HG03575 (cell line): ENCODE results near the gene POLR3C.
"Not testable (repeated sequence)": the region's sequence is repeated elsewhere in the genome, so short reads cannot be mapped to it uniquely, and the experiment has no call there.

Experiments used
- ATAC-seq: cut with Tn5 transposase; IDR thresholded peaks from one replicate; pipeline ENCODE4 v1.9.1; 2021; ENCODE audit not compliant: unreplicated experiment, insufficient number of reproducible peaks, low FRiP score; ENCODE audit errors: extremely low read depth

POLR3C gene, protein sequence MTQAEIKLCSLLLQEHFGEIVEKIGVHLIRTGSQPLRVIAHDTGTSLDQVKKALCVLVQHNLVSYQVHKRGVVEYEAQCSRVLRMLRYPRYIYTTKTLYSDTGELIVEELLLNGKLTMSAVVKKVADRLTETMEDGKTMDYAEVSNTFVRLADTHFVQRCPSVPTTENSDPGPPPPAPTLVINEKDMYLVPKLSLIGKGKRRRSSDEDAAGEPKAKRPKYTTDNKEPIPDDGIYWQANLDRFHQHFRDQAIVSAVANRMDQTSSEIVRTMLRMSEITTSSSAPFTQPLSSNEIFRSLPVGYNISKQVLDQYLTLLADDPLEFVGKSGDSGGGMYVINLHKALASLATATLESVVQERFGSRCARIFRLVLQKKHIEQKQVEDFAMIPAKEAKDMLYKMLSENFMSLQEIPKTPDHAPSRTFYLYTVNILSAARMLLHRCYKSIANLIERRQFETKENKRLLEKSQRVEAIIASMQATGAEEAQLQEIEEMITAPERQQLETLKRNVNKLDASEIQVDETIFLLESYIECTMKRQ

DNA sequence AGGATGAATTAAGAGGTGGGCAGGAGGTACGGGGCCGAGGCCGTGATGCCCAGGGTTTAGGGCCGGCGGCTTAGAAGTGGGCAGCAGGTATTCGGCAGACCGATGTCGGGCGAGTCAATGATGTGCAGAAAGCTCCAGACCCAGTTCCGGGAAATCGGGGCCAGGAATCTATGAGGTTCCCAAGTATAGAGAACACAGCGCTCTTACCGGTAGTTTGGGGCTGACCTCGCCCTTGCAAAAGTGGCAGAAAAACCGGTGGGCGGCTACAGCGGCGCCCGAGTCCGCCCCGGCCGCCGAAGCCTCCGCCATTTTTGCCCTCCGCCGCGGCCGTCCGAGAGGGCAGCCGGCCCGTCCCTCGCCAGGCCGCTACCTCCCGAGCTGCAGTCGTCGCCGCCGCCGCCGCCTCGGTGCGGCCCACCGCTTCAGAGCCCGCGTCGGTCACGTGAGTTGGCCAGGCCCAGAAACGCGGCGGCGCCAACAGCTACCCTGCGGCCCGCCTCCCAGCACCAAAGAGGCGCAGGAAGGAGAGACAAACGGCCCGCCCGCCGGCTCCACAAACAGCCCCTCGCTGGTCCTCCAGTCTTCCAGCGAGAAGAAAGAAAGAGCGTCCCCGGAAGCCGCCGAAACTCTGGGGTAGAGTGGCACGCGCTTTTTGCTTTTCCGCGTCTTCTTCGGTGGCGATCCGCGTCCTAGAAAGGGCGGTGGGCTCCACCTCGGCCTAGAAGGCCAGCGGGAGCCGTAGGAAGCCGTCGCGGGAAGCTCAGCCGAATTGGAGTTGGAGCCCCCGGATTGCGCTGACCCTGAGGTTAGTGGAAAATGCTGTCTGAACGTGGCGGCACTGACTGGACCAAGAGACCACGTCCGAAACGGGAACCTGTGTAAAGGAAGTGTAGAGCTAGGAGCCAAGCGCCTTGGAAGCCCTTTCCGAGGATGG is at the start of gene POLR3C, which contains the start of gene RNF115:
Gene POLR3C, plus strand, starts transcription at position 636 of the 934 bp plus-strand sequence. CDS start 1,577 bp downstream, outside the sequence.
Gene RNF115, minus strand, starts transcription at position 531 of the 934 bp plus-strand sequence. Its CDS starts 222 bp downstream, at position 309.
- no peak for ATAC-seq

DNA sequence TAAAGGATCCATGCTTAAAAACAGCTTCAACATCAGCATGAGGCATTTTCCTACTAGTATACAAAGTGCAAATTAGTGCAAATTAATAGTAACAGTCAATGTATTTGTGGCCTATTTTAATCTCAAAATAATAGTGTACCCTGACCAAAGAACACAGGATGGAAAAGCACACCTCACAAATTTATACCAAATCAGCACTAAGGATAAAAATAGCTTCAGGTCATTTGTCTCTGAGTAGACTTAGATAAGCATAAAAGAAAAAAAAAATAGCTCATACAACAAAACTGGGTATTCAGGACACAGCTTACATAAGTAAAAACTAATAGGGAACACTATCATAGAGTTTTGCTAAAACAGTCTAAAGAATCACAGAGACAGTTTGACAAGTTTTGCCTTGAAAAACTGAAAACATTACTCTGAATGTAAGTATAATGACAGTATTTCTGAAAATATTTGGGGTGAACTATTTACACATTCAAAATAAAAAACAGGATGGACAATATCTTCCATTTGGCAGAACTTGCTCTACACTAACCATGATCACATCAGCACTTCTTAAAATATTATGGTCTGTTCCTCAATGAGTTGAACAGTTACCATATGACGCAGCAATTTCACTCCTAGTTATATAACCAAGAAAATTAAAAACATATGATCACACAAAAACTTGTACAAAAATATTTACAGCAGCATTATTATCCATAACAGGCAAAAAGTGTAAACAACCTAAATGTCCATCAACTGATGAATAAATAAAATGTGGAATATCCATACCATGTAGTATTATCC is 46.4 kb upstream of the POLR3C start:
- ATAC-seq: no peak

DNA sequence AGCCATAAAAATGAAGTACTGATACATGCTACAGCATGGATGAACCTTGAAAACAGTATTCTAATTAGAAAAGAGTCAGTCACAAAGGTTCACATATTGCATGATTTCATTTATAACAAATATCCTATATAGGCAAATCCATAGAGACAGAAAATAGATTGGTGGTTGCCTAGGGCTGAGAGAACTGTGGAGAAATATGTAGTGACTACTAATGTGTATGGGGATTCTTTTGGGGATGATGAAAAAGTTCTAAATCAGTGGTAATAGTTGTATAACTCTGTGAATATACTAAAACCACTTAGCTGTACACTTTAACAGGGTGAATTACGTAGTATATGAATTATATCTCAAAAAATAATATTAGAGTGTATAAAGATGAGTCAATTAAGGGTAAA is 45.9 kb upstream of the POLR3C start:
- no peak for ATAC-seq

DNA sequence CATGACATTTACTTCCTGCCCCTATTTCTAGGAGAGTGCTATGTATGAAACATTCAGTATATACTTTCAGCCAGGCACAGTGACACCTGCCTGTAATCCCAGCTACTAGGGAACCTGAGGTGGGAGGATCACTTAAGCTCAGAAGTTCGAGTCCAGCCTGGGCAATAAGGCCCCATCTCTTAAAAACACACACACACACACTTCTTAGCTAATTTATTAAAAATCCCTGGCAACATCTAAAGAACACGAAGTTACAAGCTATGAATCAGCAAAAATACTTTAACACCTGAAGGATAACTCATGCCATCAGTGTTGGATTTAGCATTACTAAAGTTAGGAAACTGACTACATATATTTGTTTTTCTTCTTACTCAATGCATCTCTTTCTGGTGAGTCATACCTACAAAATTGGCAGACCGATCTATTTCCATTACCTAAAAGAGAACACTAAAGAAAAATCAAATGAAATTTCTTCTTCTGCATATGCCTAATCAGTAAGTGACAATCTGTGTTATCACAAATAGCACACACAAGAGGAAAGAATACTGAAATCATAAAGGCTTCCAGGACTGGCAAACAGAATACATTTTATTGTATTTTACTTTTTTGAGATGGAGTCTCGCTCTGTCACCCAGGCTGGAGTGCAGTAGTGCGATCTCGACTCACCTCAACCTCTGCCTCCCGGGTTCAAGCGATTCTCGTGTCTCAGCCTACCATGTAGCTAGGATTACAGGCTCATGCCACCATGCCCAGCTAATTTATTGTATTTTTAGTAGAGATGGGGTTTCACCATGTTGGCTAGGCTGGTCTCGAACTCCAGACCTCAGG is 41.5 kb upstream of the POLR3C start:
- ATAC-seq: no peak

DNA sequence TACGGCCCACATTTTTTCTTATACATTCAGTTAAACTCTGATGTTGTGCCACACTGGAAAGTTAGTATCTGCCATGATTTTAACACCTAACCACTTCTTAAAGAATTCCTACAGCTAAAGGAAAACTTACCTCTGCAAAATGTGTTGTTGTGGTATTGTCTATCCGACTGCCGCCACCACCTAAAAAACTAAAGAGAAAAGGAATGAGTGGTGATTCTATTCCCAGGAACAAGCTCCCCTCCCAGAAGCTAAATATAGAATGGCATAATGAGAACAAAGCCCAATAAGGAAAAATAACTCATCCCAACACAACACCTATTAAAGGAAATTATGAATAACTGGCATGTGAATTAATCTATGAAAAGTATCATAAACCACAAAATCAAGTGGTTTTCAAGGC is 39.6 kb upstream of the POLR3C start:
- no peak for ATAC-seq

GRCh38 chr1:145785547-145785946 is 38.5 kb upstream of the POLR3C start:
- no peak for ATAC-seq

GRCh38 chr1:145786271-145786670 is 37.7 kb upstream of the POLR3C start:
- ATAC-seq: no peak

DNA sequence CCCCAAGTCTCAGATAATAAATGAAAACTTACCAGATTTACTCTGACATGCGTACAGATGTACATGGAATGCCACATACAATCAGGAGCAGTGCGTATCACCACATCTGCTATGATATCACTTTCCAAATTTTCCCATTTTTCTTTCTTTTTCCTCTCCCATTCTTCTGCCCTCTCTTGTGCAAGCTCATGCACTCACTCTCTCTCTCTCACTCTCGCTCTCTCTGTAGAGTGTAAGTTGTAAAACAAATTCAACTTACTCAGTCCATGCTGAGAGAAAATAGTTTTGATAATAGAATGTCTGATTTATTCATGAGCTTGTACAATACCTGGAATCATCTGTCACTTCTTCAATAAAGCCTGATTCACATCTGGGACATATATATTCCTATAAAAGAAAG is 35.4 kb upstream of the POLR3C start:
- no peak for ATAC-seq

- ATAC-seq: not testable (repeated sequence)
Observed at GRCh38 chr1:145791860-145792259, 32.1 kb upstream of the POLR3C start.

- ATAC-seq: no peak
Observed at GRCh38 chr1:145792484-145792883, 31.5 kb upstream of the POLR3C start.

DNA sequence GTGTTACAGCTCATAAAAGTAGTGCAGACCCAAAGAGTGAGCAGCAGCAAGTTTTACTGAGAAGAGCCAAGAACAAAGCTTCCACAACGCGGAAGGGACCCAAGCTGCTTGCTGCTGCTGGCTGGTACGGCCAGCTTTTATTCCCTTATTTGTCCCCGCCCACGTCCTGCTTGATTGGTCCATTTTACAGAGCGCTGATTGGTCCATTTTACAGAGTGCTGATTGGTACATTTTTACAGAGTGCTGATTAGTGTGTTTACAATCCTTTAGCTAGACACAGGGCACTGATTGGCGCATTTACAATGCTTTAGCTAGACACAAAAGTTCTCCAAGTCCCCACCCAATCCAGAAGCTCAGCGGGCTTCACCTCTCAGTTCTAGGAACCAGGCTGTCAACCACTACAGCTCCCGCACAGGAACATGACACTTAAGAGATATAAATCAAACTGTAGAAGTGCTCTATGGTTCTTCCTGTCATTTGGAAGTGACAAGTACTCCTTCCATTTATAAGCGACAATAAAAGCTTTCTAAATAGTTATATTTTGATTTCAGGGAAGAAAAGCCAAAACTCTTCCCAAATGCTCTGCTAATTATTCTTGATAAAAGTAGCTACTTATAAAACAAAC is 28.6 kb upstream of the POLR3C start:
- ATAC-seq: no peak

- no peak for ATAC-seq
Observed at GRCh38 chr1:145796753-145797152, 27.2 kb upstream of the POLR3C start.

DNA sequence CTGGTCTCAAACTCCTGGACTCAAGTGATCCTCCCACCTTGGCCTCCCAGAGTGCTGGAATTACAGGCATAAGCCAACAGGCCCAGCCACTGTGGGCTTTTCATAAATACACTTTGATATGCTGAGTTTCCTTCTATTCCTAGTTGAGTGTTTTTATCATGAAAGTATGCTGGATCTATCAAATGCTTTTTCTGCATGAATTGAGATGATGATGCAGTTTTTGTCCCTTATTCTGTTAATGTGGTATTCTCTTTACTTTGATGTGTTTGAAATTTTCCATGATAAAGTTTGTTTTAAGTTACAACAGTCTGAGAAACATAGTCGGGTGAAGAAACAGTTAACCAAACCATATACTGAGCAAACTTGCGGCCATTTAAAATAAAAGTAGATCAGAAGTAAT is 24.2 kb upstream of the POLR3C start:
- no peak for ATAC-seq

DNA sequence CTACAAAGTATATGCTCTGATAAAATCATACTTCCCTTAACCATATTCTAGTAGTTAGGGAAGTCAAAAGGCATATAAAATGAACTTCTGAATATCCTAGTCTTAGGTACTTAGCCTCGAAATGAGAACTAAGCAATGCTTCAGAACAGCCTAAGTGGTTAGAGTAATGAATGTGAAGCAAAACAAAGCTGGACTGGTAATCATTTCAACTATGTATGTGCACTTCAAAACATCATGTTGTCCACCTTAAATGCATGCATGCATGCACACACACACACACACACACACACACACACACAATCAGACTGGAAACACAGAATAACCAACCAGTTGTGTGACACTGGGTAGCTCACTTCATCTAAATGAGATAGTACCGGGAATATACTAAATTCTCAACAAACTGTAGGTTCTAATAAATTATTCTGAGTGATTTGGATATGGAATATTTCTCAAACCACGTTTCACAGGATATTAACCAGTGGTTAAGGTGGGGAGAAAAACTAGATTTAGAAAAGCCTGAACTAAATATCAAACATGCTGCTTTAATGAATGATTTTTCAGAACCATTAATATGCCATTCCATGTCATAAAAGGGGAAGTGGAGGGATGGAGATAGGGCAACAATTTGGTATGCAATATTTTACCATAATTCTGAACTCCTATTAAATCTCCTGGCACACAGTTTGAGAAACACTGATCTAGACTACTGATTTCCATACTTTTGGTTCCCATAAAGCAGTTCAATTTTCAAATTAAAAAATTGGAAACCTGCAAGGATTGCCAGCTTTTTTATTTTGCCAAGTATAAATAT is 19.6 kb upstream of the POLR3C start:
- ATAC-seq: no peak

- ATAC-seq: no peak
Observed at GRCh38 chr1:145805057-145805456, 18.9 kb upstream of the POLR3C start.

DNA sequence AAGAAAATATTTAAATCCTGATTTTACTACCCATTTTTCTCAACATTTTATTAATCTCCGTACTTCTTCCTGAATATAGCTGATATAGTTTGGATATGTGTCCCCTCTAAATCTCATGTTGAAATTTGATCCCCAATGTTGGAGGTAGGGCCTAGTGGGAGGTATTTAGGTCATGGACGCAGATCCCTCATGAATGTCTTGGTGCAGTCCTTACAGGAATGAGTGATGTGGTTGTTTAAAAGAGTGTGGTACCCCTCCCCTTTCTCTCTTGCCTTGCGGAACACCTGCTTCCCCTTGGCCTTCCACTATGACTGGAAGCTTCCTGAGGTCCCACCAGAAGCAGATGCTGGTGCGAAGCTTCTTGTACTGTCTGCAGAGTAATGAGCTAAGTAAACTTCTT is 17.6 kb upstream of the POLR3C start:
- no peak for ATAC-seq

DNA sequence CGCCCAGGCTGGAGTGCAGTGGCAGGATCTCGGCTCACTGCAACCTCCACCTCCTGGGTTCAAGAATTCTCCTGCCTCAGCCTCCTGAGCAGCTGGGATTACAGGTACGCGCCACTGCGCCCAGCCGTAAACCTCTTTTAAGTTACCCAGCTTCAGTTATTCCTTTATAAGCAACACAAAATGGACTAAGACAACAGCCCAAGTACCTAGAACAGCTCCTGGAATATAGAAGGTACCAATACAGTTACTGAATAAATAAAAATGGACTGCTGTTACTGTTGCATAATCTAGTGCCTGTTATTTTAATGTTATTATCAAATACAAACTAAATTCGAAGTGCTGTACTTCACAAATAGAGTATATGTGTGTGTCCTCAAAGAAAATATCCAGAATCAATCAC is 17.2 kb upstream of the POLR3C start:
- ATAC-seq: no peak
